Mesothelial cell of epicardium (in vitro differentiated cells): ENCODE data around the gene C10orf90. TPM values are rescaled to one million over a fixed set of nuclear protein-coding genes. Genes with fewer than 3 reads are reported as not detected.

Experiments
- DNase-seq, 2 experiments: peaks; one replicate each; pipeline ENCODE4 v3.0.0; 2021; ENCODE audit warnings: low spot score in 2 of 2; ENCODE audit not compliant: unreplicated experiment in 2 of 2
- H3K27ac Mint-ChIP-seq: 2 replicates; pipeline ENCODE4 v1.8.0; 2021; ENCODE audit warnings: mixed read lengths
- H3K27me3 Mint-ChIP-seq: 2 replicates; pipeline ENCODE4 v1.8.0; 2021; ENCODE audit warnings: low read depth, mixed read lengths
- H3K36me3 Mint-ChIP-seq: 2 replicates; pipeline ENCODE4 v1.8.0; 2021; ENCODE audit warnings: mixed read lengths
- H3K4me1 Mint-ChIP-seq: 2 replicates; pipeline ENCODE4 v1.8.0; 2021; ENCODE audit warnings: mixed read lengths
- H3K4me3 Mint-ChIP-seq: 2 replicates; pipeline ENCODE4 v1.8.0; 2021; ENCODE audit warnings: mild to moderate bottlenecking, moderate library complexity, mixed read lengths
- H3K9me3 Mint-ChIP-seq: 2 replicates; pipeline ENCODE4 v1.8.0; 2021; ENCODE audit warnings: mixed read lengths
- total RNA-seq: library from RNA; stranded (reverse); gene quantifications from 3 replicates; pipeline ENCODE4 v1.2.1, GENCODE V29; 2021
- TF ChIP-seq, protein P1 (sequence below): fragments of 200-600 bp; sonication (generic); IDR thresholded peaks from one replicate; pipeline ENCODE4 v1.5.0; 2021; ENCODE audit warnings: antibody characterized with exemption; ENCODE audit not compliant: unreplicated experiment

Gene C10orf90
- total RNA-seq, 1 donor from 2014 or later = not detected

DNA sequence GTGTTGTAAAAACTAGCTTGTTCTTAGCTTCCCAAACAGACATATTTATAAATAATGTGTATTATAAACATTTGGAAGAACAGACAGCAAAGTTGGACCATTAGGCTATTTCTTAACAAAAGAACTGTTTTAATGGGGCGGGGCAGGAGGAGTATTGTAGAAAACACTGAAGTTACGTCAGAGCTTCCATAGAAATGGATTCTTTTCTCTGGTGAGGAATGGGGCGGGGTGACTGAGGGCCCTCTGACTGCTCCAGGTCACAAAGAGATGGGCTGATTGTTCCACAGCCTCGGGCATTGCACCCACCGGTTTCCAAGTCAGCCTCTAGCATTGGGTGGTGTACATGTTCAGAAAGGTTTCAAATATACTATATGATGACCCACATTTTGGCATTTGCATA, 245.5 kb downstream of the C10orf90 start:
- TF ChIP-seq, protein P1, sequence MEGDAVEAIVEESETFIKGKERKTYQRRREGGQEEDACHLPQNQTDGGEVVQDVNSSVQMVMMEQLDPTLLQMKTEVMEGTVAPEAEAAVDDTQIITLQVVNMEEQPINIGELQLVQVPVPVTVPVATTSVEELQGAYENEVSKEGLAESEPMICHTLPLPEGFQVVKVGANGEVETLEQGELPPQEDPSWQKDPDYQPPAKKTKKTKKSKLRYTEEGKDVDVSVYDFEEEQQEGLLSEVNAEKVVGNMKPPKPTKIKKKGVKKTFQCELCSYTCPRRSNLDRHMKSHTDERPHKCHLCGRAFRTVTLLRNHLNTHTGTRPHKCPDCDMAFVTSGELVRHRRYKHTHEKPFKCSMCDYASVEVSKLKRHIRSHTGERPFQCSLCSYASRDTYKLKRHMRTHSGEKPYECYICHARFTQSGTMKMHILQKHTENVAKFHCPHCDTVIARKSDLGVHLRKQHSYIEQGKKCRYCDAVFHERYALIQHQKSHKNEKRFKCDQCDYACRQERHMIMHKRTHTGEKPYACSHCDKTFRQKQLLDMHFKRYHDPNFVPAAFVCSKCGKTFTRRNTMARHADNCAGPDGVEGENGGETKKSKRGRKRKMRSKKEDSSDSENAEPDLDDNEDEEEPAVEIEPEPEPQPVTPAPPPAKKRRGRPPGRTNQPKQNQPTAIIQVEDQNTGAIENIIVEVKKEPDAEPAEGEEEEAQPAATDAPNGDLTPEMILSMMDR = no peak
- Mint-ChIP-seq H3K36me3 (peaks cover 5% of the 10 kb centered on the region), H3K4me1 (no peaks in the 10 kb centered on the region), H3K27me3 (peaks cover 30% of the 10 kb centered on the region), H3K27ac (no peak overlapping the region), H3K4me3 (no peak overlapping the region), H3K9me3 (peaks cover 14% of the 10 kb centered on the region)
- no peak for DNase-seq

DNA sequence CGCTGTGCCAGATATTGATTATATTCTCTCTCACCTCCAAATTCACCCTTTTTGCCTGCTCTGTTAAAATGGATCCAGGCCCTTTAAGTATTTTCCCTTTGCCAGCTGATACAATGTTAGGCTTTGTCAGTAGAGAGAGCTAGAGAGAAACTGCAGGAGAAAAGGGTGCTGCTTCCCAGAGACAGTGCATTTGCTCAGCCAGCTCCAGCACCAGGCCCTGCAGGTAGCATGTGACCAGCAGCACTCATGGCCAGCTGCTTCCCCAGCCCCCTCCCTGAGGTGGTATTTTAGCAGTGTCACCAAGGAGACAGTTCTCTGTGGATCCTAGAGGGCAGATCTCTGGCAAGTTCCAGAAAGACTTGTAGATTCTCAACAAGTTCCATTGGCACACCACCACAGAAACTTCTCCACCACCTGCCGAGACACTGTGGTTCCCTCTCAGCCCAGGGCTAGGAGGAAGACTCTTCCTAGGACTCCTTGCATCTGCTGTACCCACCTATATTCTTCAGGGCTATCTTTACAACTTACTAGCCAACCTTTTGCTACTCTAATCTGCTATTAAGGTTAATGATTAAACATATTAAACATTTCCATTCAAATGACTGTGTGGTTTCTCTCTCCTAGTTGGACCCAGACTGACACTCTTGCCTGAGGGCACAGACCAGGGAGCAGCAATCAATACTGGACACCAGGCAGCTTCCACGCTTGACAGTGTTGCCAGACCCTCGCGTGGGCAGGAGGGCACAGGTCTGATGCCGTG, 246.6 kb downstream of the C10orf90 start:
- H3K4me3 Mint-ChIP-seq = no peak overlapping the region
- peaks cover 5% of the 10 kb centered on the region for H3K36me3 Mint-ChIP-seq
- H3K9me3 Mint-ChIP-seq = peaks cover 14% of the 10 kb centered on the region
- H3K27me3 Mint-ChIP-seq = peaks cover 25% of the 10 kb centered on the region
- no peaks in the 10 kb centered on the region for H3K4me1 Mint-ChIP-seq
- no peak for DNase-seq
- TF ChIP-seq, protein P1 = no peak
- H3K27ac Mint-ChIP-seq = no peak overlapping the region

DNA sequence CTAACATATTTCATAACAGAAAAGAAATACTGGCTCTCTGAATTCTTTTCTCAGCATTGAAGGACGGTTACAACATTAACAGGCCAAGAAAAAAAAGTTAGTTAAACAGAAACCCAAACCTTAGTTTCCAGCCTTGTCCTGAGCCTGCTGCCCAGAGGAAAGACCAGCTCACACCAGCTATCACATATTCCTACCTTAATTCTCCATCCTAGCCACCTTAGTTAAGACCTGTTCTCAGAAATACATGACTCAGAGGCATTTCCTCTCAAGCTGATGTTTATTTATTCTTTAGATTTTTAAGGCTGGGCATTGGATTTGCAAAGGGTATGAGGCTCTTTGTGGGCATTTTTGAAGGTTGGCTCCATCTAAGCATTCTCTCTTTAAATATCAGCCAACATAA, 247.9 kb downstream of the C10orf90 start:
- TF ChIP-seq, protein P1 = no peak
- no peak overlapping the region for H3K4me3 Mint-ChIP-seq
- H3K9me3 Mint-ChIP-seq = peaks cover 14% of the 10 kb centered on the region
- no peaks in the 10 kb centered on the region for H3K4me1 Mint-ChIP-seq
- H3K36me3 Mint-ChIP-seq = peaks cover 5% of the 10 kb centered on the region
- H3K27me3 Mint-ChIP-seq = peaks cover 25% of the 10 kb centered on the region
- no peak overlapping the region for H3K27ac Mint-ChIP-seq
- no peak for DNase-seq

DNA sequence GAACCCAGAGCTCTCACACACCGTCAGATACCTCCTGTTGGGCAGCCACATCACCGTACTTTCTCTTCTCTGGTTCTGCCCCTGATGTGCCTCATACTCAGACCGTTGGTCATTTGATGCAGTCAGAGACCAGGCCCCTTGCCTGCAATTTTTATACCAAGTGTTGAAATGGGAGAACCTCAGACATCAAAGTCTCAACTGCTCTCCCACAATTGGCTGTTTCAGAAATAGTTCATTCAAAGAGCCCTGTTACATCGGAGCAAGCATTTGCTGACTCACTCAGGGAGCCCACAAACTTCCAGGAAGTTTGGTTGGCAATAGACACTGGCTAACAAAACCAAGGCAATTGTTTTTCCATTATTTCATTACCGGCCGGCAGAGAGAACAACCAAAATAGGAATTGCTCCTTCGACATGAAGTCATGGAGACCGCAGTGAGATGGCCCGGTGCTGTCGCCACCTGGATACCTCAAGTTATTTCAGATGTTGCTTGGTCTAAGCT, 248.7 kb downstream of the C10orf90 start:
- DNase-seq = no peak
- Mint-ChIP-seq H3K27ac (no peak overlapping the region), H3K4me1 (no peaks in the 10 kb centered on the region), H3K9me3 (peaks cover 14% of the 10 kb centered on the region), H3K4me3 (no peak overlapping the region), H3K36me3 (peaks cover 5% of the 10 kb centered on the region), H3K27me3 (peaks cover 22% of the 10 kb centered on the region)
- TF ChIP-seq, protein P1 = no peak

DNA sequence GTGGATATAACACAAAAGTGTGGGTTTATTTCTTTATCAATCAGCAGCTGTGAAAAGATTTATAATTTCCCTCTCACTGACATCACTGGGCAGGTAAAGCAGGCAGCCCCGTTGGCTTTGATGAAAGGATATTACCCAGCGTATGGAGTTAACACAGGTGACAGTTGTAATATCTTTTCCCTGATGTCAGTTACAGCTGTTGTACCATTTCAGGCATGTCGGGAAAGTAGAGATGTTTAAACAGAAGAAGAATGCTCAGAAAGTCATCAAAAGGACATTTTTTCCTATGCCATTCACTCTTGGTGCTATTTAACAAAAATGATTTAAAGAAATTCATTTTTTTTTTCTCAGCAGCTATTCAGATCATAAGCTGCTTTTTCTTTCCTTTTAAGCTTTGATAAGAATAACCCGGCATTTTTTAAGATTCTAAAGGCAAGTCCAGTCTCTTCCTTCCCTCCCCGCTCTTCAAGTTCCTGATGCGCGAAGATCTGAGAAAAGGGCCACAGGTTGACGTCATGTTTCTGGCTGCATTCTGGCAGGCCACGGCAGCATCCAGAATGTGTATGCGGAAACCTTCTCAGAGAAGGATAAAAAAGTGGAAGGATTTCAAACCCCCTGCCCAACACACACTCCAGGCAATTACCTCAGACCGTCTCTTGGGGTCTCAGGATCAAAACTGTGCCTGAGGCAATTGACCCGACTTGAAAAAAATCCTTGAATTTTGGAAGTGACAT, 249.8 kb downstream of the C10orf90 start:
- H3K27me3 Mint-ChIP-seq = peaks cover 15% of the 10 kb centered on the region
- no peak overlapping the region for H3K4me3 Mint-ChIP-seq
- peaks cover 5% of the 10 kb centered on the region for H3K36me3 Mint-ChIP-seq
- H3K27ac Mint-ChIP-seq = no peak overlapping the region
- no peaks in the 10 kb centered on the region for H3K4me1 Mint-ChIP-seq
- TF ChIP-seq, protein P1 = no peak
- peaks cover 14% of the 10 kb centered on the region for H3K9me3 Mint-ChIP-seq
- DNase-seq = no peak
